LoVo (cell line): ENCODE results near the gene SPCS3.

Source experiments
- DNase-seq: peaks from one replicate; pipeline ENCODE4 v3.0.0-alpha.2; 2016; ENCODE audit warnings: low spot score

SPCS3 gene

DNA sequence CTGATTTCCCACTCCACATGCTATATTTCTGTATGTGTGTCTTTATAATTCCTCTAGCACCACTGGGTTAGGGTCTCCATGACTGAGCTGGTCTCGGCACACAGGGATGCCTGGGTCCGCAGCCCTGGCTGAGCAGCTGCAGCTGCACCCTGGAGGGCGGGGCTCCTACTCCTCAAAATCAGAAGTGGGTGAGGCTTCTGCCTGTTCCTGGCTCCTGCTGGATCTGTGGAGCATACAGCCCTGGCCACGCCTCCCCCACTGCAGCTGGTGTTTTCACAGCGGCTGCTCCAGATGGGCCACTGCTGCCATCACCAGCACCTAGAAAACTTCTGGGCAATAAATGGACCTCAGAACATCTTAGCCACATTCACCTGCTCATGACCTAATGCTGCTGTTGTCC lies 30.9 kb downstream of the SPCS3 start:
- no peak for DNase-seq

DNA sequence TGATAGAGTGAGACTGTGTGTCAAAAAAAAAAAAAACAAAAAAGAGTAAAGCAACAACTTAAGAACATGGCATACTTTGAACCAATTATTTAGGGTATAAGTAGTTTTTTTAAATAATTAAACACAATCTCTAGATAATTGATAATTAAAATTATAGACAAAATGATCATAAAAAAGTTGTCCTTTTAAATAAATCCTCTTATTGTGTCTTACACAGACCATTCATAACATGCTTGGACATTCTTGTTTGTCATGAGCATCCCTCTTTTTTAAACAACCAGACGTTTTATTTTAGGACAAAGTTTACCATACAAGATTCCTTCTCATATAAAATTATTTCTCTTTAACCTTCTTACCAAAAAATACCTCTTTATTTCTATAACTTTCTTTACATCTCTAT lies 35.1 kb downstream of the SPCS3 start:
- DNase-seq, result no peak

DNA sequence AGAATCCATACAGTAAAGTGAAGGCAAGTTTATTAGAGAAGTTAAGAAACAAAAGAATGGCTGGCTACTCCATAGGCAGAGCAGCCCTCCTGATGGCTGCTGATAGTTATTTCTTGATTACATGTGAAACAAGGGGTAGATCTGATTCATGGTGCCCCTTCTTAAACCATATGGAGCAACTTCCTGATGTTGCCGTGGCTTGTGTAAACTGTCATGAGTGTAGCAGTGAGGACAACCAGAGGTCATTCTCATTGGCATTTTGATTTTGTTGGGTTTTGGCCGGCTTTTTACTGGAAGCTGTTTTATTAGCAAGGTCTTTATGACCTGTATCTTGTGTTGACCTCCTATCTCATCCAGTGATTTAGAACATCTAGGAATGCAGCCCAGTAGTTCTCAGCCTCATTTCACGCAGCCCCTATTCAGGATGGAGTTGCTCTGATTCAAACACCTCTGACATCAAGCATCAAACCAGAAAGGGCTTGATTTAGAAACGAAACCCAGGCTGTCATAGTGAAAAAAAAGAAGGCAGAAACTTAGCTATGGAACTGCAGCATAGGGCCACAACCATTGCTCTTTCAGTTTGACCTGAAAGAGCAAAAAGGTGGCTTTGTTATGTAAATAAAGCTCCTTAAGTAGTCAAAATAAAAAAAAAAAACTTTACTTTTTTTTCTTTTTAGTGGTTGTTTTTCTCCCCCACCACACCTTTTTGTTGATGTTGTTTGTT lies 37.8 kb downstream of the SPCS3 start:
- no peak for DNase-seq

DNA sequence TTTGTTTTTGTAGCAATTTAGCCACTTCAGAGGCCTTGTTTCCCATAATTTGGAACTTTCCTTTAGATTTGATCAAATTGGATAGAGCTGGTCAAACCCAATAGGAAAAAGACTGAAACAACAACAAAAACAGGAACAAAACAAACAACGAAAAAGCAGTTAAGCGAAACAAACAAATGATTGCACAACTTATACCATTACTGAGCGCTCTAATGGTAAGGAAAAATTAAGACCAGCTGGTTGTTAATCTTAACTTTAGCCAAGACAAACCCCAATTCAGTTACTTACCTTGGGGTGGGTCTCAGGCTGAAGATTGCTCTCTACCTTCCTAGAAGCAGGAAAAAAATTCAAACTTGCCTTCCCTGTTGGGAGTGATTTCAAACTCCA lies 38.3 kb downstream of the SPCS3 start:
- DNase-seq, result no peak

DNA sequence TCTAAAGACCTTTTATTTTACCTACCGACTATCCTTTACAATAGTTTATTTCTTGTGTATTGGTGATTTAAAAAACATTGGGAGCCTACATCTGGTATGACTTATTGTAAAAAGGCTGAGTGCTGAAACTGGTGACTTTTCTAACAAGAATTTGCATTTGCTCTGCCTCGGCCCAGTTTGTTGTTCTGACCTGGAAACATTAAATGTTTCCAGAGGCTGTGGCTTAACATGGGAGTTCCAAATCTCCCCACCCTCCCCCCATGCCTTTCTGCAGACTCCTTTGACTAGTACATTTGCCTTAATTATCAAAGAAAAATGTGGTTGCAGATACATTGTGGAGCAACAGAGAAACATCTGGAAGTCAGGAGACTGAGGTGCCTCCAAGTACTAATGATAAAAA lies 39.8 kb downstream of the SPCS3 start:
- no peak for DNase-seq

DNA sequence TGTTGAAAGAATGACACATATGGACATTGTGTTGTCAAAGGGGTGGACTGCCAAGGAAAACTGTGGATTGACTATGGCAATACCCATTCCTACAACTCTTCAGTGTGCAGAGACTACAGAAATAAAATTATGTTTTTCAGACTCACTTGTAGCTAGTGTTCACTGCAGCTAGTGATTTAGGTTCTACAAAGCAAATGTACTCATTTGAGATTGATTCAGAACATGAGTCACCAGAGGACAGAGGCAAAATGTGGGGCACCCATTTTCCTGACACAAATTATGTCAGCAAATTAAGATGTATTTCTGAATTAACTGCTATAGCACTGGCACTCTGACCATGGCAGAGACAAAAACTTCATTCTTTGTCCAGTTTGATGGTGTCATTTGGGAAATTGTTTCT lies 40.7 kb downstream of the SPCS3 start:
- DNase-seq, result no peak

DNA sequence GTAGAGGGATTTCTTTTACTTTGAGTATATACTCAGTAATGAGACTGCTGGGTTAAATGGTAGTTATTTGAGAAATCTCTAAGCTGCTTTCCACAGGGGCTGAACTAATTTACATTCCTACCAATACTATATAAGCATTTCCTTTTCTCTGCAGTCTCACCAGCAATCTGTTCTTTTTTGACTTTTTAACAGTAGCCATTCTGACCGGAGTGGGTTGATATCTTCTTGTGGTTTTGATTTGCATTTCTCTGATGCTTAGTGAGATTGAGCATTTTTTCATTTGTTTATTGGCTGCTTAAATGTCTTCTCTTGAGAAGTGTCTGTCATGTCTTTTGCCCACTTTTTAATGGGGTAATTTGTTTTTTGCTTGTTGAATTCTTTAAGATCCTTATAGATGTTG lies 43.3 kb downstream of the SPCS3 start:
- no peak for DNase-seq

DNA sequence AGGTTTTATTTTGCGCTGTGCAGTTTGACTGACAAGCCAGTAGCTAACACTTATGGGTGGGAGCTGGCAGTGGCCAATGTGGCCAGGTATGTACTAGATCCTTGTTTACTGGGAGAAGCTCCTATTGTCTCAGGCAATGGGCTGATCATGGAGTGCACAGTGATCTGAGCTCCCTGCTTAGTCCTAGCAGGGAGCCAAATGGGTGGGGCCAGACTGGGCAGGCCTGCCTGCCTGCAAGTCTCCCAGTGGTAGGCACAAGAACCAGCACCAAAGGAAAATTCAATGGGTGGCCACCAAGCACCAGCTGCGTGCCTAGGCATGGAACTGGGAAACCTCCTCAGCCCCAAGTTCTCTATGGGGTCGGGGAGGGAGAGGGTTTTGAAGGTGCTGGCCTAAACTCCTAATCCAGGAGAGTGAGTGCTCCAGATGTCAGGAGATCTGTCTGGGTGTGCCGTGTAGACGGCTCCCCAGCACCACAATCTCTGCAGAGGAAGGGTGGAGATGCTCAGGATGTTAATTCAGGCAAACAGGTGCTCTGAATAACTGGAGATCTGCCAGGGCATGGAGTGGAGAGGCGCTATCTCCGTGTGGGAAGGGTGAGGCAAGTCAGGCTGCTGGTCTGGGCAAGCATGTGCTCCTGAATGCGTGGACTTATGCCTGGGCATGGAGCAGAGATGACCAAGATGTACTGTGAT lies 48.2 kb downstream of the SPCS3 start:
- DNase-seq, result no peak

DNA sequence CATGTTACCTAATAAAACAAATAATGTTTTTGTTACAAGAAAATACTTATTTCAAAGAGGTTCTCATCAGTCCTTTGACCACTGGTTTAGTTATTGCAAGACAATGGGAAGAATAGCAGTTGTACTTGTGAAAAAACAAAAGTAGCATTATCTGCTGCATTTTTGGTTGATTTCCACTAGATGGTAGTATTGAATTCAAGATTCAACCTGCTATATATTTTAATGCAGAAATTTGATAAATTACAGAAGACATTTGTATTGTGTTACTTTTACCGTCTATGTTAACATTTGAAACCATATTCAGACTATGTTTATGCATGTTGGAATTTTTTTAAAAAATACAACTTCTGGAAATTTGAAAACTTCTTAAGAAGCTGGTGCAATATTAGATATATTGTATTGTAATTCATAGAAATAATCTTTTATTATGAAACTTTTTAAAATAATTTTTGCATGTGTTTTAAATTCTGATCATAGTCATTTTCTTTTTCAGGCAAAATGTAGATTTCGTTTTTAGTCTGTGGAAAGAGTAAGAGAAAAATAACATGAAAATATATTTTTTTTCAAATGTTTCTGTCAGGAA lies 56.4 kb downstream of the SPCS3 start:
- peak; percentile 48 for DNase-seq

DNA sequence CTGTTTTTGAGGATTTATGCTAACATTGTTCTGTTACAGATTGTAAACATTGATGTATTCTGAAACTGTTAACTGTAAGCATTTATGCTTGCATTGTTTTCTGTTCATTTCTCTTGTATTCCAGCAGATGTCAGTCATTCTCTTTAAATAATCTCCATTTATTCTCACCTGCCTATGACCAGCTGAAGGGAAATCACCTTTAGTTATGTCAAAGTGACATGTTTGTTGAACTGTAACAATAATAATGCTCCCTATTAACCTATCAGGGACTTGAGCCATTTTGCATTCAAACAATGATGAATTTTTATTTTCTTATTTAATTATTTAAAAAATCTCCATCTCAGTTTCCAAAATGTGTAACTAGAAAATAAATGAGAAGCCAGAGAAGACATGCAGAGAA lies 58.0 kb downstream of the SPCS3 start:
- peak; percentile 77 for DNase-seq

DNA sequence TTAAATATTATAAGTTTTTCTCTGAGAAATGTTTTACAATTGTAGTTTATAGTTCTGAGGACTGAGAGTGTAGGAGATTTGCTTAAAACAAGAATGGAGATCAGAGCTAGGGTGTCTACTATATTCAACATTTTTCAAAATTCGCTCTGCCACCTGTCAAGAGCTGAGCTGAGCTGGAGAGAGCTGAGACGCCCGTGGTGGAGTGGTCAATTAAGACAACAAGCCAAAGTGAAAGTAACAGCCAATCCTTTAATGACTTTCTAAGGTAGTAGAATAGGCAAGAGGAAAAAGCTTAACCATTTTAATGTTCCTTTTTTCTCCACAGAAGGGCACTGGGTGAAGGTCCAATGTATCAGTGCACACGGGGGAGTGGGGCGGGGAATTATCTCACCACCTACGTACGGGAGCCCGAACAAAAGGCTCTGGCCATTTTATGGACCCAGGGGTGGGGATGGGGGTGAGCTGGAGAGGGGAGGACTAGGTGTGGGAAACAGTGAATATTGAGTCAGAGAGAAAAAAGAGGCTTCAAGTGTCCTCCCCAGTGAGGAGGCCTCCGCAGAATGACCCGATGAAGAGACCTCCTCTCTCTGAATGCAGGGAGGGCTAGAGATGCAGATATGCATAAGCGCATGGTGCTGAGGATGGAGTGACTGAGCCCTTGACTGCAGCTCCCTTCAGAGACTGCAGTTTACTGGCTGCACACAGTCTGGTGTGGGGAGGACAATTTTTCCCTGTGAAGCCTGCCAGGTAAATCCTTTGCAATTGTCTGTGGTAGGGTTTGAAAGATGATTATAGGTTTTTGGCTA lies 60.8 kb downstream of the SPCS3 start:
- peak; percentile 39 for DNase-seq
